GM20000 (cell line): ENCODE measurements around the gene LTBP1.

Source experiments
- DNase-seq: peaks from one replicate; pipeline ENCODE4 v3.0.0; 2012; ENCODE audit warnings: low spot score
- TF ChIP-seq, protein P1 (sequence below): IDR thresholded peaks from 2 replicates; pipeline ENCODE4 v1.5.1; 2012; ENCODE audit warnings: mild to moderate bottlenecking, control low read depth; ENCODE audit errors: extremely low read depth, missing control alignments

LTBP1 gene

GRCh38 chr2:33060405-33060804 is 113.7 kb downstream of the LTBP1 start:
- no peak for DNase-seq
- TF ChIP-seq, protein P1, sequence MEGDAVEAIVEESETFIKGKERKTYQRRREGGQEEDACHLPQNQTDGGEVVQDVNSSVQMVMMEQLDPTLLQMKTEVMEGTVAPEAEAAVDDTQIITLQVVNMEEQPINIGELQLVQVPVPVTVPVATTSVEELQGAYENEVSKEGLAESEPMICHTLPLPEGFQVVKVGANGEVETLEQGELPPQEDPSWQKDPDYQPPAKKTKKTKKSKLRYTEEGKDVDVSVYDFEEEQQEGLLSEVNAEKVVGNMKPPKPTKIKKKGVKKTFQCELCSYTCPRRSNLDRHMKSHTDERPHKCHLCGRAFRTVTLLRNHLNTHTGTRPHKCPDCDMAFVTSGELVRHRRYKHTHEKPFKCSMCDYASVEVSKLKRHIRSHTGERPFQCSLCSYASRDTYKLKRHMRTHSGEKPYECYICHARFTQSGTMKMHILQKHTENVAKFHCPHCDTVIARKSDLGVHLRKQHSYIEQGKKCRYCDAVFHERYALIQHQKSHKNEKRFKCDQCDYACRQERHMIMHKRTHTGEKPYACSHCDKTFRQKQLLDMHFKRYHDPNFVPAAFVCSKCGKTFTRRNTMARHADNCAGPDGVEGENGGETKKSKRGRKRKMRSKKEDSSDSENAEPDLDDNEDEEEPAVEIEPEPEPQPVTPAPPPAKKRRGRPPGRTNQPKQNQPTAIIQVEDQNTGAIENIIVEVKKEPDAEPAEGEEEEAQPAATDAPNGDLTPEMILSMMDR, result no peak

DNA sequence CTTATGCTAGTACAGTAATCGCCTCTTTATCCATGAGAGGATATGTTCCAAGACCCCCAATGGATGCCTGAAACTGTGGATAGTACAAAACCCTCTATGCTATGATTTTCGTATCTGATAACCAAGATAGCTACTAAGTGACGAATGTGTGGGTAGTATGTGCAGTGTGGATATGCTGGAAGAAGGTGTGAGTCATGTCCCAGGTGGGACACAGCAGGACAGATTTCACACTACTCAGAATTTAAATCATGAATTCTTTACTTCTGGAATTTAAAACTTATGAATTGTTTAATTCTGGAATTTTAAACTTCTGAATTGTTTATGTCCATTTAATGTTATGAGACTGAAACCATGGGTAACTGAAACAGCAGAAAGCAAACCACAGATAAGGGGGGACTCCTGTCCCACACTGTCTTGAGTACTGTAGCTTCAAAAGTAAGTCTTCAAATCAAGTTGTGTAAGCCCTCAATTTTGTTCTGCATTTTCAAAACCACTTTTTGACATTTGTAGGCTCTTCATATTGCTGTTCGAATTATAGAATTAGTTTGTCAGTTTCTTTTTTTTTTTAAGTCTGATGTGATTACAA is 116.0 kb downstream of the LTBP1 start:
- TF ChIP-seq, protein P1, result no peak
- no peak for DNase-seq

DNA sequence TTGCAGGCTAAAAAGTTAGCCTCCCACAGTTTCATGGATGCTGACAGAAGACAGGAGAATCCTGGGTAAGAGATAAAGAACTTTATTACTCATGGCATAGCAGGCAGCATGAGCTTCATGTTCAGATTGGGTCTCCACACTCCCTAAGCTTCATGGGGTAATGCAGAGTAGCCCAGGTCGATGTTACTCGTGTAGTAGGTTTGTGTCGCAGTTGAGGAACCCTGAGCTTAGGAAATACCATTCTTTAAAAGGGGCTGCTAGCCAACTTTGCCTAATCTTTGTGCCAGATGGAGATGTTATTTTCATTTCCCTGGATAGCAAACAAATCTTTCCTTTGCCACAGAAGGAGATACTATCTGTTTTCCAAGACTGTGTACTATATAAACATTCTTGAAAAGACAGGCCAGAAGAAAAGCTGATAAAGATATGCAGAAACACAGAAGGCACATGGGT is 117.6 kb downstream of the LTBP1 start:
- no peak for DNase-seq
- TF ChIP-seq, protein P1, result no peak

GRCh38 chr2:33067598-33067997 is 120.8 kb downstream of the LTBP1 start:
- TF ChIP-seq, protein P1, result no peak

DNA sequence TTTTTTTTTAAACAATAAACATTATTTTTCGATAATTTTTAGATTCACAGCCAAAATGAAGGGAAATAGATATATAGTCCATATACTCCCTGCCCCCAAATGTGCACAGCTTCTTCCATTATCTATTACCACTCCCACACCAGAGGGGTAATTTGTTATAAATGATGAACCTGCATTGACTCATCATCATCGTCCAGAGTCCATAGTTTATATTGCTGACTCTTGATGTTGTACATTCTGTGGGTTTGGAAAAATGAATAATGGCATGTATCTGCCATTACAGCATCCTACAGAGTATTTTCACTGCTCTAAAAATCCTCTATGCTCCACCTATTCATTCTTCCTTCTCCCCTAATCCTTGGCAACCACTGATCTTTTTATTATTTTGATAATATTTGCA is 121.5 kb downstream of the LTBP1 start:
- DNase-seq, result no peak
- TF ChIP-seq, protein P1, result no peak

More at GRCh38 chr2:33067598-33067997, 120.8 kb downstream of the LTBP1 start:
- no peak for DNase-seq

DNA sequence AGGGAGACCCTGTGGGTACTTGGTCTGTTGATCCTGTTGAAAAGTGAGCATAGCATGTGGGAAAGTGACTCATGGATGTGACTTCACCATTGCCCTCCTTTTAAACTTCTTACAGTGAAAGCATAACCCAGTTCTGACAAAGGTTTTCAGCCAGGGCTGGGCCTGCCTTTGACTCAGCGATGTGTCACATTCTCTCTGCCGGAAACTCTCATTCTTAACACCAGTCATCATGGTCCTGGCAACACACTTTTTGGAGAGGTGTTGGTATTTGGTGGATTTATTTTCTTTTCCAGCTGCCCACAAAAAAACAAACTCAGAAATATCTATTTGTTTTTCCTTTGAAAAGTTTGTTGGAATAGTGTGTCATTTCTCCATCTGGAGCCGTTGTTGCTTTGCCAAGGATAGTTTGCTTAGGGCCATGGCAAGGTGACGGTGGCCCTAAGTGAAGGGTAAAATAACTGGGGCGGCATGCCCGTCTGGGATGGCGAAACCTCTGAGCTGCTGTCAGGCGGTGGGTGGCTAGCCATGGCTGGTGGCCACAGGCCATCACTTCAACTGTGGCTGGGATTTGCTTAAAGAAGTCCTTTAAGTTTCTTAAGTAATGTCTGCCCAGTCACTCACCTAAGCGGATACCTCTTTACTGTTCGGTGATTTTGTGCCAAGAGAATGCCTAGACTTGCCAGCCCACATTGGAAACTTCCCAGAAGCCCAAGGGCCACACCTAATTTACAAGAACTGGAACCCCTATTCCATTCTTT is 123.3 kb downstream of the LTBP1 start:
- DNase-seq, result no peak
- TF ChIP-seq, protein P1, result no peak

DNA sequence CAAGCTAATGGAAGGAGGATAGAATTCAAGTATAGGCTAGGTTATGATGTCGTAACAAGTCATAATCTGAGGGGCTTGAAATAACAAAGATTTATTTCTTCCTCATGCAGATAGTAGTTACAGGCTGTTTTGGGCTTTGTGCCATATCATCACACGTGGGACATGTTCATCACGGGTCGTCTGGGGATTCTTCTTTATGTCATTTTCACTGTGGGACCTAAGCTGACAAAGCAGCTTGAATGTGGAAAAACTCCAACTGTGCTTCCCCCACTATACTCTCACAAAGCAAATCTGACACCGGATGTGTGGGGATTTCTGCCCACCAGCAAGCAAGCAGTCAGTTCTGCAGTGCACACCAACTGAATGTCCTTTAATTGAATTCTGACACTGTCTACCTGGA is 124.8 kb downstream of the LTBP1 start:
- no peak for DNase-seq
- TF ChIP-seq, protein P1, result no peak
